Neural progenitor cell (in vitro differentiated cells): Measurements from ENCODE around the gene BCL2L13.
"Not testable (repeated sequence)": the region's sequence is repeated elsewhere in the genome, so short reads cannot be mapped to it uniquely, and the experiment has no call there.

ENCODE experiments used
- EZH2 ChIP-seq: fragments of 200-600 bp; sonication (generic); IDR thresholded peaks from 2 replicates; pipeline ENCODE4 v1.6.1; 2017; ENCODE audit warnings: antibody characterized with exemption, mild to moderate bottlenecking, moderate library complexity
- EZH2phosphoT487 ChIP-seq: fragments of 200-600 bp; sonication (generic); IDR thresholded peaks from 2 replicates; pipeline ENCODE4 v1.6.1; 2017; ENCODE audit warnings: antibody characterized with exemption
- TF ChIP-seq, protein P1 (sequence below): fragments of 200-600 bp; sonication (generic); IDR thresholded peaks from 2 replicates; pipeline ENCODE4 v1.5.1; 2017; ENCODE audit warnings: antibody characterized with exemption, mild to moderate bottlenecking

DNA sequence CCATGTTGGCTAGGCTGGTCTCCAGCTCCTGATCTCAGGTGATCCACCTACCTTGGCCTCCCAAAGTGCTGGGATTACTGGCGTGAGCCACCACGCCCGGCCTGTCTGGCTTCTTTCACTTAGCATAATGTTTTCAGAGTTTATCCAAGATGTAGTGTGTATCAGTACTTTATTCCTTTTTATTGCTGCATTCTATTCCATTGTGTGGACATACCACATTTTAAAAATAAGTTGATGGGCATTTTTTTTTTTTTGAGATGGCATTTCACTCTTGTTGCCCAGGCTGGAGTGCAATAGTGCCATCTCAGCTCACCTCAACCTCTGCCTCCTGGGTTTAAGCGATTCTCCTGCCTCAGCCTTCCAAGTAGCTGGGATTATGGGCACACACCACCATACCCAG, 3.8 kb downstream of the BCL2L13 start:
- not testable (repeated sequence) for TF ChIP-seq EZH2, EZH2phosphoT487
- TF ChIP-seq, protein P1, sequence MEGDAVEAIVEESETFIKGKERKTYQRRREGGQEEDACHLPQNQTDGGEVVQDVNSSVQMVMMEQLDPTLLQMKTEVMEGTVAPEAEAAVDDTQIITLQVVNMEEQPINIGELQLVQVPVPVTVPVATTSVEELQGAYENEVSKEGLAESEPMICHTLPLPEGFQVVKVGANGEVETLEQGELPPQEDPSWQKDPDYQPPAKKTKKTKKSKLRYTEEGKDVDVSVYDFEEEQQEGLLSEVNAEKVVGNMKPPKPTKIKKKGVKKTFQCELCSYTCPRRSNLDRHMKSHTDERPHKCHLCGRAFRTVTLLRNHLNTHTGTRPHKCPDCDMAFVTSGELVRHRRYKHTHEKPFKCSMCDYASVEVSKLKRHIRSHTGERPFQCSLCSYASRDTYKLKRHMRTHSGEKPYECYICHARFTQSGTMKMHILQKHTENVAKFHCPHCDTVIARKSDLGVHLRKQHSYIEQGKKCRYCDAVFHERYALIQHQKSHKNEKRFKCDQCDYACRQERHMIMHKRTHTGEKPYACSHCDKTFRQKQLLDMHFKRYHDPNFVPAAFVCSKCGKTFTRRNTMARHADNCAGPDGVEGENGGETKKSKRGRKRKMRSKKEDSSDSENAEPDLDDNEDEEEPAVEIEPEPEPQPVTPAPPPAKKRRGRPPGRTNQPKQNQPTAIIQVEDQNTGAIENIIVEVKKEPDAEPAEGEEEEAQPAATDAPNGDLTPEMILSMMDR, result not testable (repeated sequence)
